Bone marrow (tissue), 2 donors: Measurements from ENCODE around the gene ABLIM3.

Experiments used
- DNase-seq, 2 donors: peaks; one replicate each; lab custom pipeline; 2025; lab: John Stamatoyannopoulos, UW

Gene ABLIM3

DNA sequence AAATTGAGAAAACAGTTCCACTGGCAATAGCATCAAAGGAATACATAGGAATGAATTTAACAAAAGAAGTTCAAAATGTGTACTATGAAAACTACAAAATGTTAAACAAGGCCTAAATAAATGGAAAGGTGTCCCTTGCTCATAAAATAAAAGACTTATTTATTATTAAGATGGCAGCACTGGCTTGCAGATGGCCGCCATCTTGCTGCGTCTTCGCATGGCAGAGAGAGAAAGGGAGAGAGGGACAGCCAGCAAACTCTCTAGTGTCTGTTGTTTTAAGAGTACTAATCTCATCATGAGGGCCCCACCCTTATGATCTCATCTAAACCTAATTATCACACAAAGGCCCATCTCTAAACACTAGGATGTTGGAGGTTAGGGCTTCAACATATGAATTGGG is 47.1 kb downstream of the ABLIM3 start:
- no peak for DNase-seq

- no peak for DNase-seq
Measured at GRCh38 chr5:149195337-149195887, 54.1 kb downstream of the ABLIM3 start.

GRCh38 chr5:149195962-149196361 is 54.7 kb downstream of the ABLIM3 start:
- DNase-seq, result no peak

GRCh38 chr5:149198148-149198547 is 56.9 kb downstream of the ABLIM3 start:
- no peak for DNase-seq

DNA sequence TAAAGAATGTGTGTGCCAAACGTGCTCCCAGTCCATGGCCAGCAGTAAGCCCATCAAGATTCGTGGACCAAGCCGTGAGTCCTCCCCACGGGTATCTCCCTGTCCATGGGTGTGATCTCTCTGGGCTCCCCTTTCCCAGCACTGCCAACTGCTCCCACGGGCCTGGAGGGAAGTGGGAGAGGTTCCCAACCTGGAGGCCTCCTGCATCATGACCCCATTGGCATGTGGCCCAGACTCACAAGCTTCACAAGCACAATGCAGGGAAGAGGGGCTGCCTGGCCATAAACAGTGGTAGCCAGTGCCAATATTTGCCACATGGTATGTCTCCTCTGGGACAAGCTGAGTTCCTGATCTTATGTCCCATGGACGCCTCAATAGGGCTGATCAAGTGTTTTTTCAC is 59.1 kb downstream of the ABLIM3 start:
- DNase-seq, result no peak

- no peak for DNase-seq
Measured at GRCh38 chr5:149201121-149201637, 59.9 kb downstream of the ABLIM3 start.

DNA sequence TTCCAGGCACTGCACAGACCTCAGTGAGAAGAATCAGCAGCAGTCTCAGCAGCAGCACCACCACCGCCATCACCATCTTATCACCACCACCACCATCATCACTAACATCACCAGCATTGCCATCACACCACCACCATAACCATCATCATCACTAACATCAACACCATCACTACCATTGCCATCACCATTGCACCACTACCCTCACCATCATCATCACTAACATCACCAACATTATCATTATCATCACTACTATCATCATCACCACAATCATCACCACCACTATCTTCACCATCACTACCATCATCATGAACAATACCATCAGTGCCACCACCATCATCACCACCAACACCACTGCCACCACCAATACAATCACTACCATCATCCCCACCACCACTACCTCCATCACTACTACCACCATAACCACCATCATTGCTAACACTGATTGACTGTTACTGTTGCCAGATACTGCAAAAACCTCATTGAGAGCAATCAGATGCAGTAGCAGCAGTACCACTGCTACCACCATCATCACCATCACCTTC is 61.7 kb downstream of the ABLIM3 start:
- DNase-seq, result no peak

- no peak for DNase-seq
Measured at GRCh38 chr5:149203921-149204441, 62.7 kb downstream of the ABLIM3 start.

DNA sequence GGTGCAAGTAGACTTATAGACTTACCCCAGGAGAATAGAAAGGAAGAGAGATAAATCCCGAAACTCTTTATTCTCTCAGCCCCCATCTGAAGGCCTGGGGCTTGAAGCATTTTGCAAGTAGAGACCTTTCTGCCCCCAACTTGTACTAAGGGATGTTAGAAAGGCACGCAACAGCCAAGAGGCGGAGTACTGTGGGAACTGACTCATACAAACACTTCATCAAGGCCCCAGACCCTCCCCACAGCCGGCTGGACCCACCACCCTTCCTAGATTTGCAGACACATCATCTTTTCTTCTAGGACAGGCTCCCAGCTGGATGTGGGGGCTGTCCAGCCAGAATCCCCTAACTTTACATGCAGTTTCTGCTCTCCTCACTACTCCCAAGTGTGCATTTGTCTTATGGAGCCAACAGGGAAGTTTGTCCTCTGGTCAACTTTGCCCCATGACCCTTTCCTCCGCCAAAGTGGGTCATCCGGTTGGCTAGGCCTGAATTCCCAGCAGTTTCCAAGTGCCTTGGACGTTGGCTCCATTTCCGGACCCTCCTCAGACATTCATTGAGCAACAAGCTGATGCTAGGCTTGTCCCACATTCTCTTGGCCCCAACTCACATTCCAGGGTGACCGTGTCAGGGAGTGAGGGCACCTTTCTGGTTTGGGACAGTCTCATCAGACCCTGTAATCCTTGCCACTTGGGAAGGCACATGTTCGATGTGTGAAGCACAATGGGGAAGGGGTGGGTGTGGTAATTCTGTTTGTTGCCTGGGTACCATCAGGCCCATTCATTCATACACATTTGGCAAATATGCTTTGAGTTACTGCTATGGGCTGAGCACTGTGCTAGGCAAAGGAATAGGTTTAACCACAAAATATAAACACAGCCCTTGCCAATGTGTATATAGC is 64.6 kb downstream of the ABLIM3 start:
- DNase-seq, result no peak

DNA sequence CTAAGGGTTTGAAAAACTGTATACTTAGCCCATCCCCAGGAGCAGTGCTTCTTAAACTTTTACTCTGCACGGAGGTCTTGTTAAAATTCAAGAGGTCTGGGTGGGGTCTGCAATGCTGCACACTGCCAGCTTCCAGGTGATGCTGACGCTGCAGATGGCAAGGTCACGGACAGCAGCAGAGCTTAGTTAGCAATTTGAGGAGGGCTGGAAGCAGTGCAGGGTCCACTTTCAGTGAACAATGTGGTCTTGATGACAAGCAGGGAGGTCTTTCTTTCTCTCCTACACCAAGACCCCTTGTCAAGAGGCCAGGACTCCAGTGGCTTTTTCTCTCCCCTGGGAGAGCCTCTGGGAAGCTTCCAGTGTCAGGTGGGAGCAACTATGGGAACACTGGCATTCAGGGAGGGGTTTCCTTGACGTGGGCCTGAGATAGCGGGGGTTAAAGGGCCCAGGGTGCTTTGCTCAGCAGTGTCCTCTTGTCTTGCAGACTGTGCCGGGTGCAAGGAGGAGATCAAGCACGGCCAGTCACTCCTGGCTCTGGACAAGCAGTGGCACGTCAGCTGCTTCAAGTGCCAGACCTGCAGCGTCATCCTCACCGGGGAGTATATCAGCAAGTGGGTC is 65.3 kb downstream of the ABLIM3 start:
- no peak for DNase-seq

- peak in 1 of 2 donors; percentile 41 for DNase-seq
Measured at GRCh38 chr5:149207831-149208230, 66.5 kb downstream of the ABLIM3 start.

DNA sequence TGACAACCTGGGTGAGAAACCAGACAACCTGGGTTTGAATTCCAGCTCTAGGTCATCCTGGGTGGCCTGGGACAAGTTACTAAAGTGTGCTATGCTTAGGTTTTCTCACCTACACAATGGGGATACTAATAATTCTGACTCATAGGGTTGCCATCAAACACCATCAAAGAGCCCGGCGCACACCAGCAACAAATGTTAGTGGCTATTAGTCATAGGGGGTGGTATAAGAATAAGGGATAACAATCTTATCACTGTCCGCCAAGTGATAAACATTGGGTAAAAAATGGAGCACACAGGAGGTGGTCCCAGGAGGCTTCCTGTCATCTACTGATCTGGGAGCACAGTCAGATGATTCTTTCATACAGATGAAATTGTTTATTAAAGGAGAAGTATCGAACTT is 68.9 kb downstream of the ABLIM3 start:
- DNase-seq, result no peak

DNA sequence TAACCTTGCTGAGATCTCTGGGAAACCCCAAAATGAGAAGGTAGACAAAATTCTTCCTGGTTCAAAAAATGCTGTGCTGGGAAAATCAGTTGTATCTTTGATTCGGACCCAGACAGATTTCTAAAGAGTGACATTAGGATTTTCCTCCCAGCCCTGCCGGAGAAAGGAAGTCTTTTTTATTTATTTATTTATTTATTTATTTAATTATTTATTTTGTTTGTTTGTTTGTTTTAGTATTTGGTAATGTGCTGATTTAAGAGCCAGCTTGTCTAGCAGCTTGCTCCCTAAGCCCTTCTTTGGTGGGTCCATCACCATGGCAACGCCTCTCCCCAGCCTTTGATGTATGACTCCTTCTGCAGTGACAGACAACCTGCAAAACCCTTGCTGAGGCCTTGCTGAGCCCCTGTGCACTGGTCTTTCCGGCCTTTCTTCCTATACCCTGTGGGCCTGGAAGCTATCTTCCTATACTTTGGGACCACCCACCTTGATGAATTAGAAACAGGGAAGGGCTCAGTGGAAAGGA is 69.7 kb downstream of the ABLIM3 start:
- no peak for DNase-seq

GRCh38 chr5:149211566-149211965 is 70.3 kb downstream of the ABLIM3 start:
- no peak for DNase-seq

DNA sequence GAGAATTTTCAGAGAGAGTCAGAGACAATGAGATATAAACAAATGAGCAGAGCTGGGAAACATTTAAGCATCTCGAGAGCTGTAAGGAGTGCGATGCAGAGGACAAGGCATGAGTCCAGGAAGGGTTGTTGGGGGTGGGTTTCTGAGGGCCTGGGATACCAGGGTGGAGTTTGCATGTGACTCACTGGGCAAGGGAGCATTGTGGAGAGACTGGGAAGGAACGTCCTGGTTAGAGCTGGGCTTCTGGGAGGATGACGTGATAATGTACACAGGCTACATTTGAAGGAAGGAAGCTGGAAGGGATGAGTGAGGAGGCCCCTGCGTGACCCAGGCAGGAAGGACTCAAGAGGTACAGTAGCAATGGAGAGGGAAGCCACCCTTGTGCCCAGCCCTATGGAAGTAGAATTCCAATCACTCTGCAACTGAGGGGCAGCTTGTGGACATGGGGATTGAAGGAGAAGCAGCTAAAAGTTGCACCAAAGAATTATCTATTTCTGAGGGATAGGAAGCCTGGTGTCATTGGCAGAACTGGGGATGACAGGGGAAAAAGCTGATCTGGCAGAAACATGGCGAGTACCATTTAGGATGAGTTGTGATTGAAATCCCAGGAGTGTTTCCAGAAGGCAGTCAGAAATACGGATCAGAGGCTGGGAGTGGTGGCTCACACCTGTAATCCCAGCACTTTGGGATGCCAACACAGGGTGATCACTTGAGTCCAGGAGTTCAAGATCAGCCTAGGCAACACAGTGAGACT is 71.1 kb downstream of the ABLIM3 start:
- DNase-seq, result no peak

GRCh38 chr5:149213264-149213880 is 72.1 kb downstream of the ABLIM3 start:
- no peak for DNase-seq

DNA sequence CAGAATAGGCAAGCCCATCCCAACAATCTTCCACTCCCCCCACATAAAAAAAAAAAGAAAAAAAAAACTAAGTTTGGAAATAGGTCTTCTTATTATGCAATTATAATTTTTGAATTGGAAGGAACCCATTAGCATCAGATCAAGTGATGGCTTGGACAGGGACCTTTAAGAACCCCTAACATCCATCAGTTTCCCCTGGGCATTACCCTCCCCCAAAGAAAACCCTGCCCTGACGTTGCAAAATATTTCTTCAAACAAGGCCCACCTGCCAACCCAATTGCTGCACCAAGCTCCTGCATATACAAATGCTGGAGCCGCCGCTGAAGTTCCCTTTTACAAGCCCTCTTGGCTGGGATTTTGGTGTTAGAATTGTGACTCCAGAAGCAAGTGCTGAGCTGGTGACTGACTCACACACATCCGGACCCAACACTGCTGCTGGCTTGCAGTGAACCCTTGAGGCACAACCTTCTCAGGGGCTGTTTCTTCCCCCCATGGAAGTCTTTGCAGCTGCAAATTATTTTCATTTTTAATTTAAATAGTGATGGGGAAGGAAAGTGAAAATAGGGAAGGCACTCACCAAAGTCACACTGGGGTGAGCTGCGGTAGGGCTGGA is 74.3 kb downstream of the ABLIM3 start:
- DNase-seq, result peak in 1 of 2 donors; percentile 84

DNA sequence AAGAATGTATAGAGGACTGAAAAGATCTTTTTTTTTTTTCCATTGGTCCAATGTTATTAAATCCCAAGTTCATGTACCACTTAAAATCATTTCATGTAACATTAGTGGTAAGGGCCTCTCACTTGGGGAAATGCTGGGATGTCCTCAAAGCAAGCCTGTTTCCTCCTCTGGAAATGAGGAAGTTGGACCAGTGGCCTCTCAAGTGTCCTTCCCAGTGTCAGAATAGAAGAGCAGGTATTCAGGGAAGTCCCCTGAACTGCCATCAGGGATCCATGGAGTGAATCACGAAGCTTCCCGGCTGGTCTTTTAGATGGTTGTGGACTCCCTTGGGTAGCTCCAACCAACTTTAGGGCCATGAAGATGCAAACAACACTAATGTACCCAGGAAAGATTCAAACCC is 75.2 kb downstream of the ABLIM3 start:
- no peak for DNase-seq

GRCh38 chr5:149217096-149217802 is 76.0 kb downstream of the ABLIM3 start:
- no peak for DNase-seq

DNA sequence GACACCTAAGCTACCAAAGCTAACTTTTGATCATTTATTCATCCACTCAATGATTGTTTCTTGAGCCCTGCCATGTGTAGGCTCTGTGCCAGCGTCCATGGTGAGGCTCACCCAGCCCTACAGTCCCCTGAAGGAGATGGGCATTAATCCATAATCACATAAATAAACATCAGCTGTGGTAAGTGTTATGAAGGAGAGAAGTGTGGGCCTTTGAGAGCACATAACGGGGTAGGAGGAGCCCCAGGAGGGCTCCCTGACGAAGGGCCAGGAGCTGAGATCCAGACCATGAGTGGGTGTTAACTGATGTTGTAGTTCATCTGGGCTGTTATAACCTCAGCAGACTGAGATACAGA is 76.5 kb downstream of the ABLIM3 start:
- DNase-seq, result no peak
